K562 (cell line): ENCODE data around the gene SYNGR3. TPM values are rescaled to one million over a fixed set of nuclear protein-coding genes. Genes with fewer than 3 reads are reported as not detected.

ENCODE experiments used
- ATAC-seq: fragments of 200-7000 bp; cut with Tn5 transposase; 3 replicates; pipeline ENCODE4 v1.9.1; 2020; ENCODE audit warnings: moderate library complexity
- BruUV-seq: library from RNA; stranded (reverse); fragments of 400-500 nt; replicated peaks from 2 replicates; lab custom pipeline; 2021; lab: Mats Ljungman, UMichigan
- CTCF ChIA-PET: fragments of 300-600 bp; formaldehyde crosslinking; extraction: SDS; loops from one replicate; lab custom pipeline; 2021; ENCODE audit warnings: low intra/inter-chr PET ratio; lab: Yijun Ruan, JAX
- POLR2A ChIA-PET: fragments of 300-600, 350-650 bp; sonication (Branson Sonifier 250); formaldehyde crosslinking; extraction: SDS; loops from one replicate; lab custom pipeline; 2021; ENCODE audit warnings: antibody characterized with exemption, inconsistent platforms; lab: Yijun Ruan, JAX
- DNase-seq, 4 experiments: peaks; one replicate each; pipeline versions ENCODE4 v3.0.0 to v3.0.0-alpha.2; 2011 to 2018; ENCODE audit warnings: low spot score in 3 of 4, mixed read lengths in 3 of 4; ENCODE audit errors: extremely low read depth in 1 of 4
- FAIRE-seq: peaks from 2 replicates; lab custom pipeline; 2011; peaks lifted over from hg19 to GRCh38; lab: Jason Lieb, UNC
- H2AFZ ChIP-seq: 2 replicates; pipeline ENCODE4 v1.6.0; 2011; ENCODE audit warnings: low read depth, low read length, control low read depth, inconsistent platforms
- H3K27ac ChIP-seq: fragments of 200-600 bp; 3 replicates; pipeline ENCODE4 v1.8.0; 2011; ENCODE audit warnings: low read depth, mild to moderate bottlenecking, control low read depth, inconsistent platforms, low read length, moderate library complexity, mixed read lengths; ENCODE audit errors: extremely low read depth
- H3K27me3 ChIP-seq, 2 experiments: fragments of 300-600 bp in 1 of 2; 2 replicates in 1 of 2; 3 replicates in 1 of 2; pipeline versions ENCODE4 v1.6.0 to v1.8.0; 2011; ENCODE audit warnings: inconsistent platforms in 2 of 2, low read length in 2 of 2, mild to moderate bottlenecking in 1 of 2, mixed read lengths in 1 of 2, moderate library complexity in 1 of 2; ENCODE audit not compliant: control insufficient read depth in 2 of 2, insufficient read depth in 2 of 2
- H3K36me3 ChIP-seq: fragments of 300-600 bp; 3 replicates; pipeline ENCODE4 v1.8.0; 2011; ENCODE audit warnings: mild to moderate bottlenecking, low read length, inconsistent platforms; ENCODE audit not compliant: control insufficient read depth, insufficient read depth
- H3K4me1 ChIP-seq, 2 experiments: fragments of 200-600 bp in 1 of 2; replicated peaks in 1 of 2; 2 replicates in 1 of 2; 3 replicates in 1 of 2; pipeline versions ENCODE4 v1.5.1 to v1.8.0; 2011; ENCODE audit warnings: inconsistent platforms in 2 of 2, low read length in 2 of 2, mild to moderate bottlenecking in 1 of 2, mixed read lengths in 1 of 2, moderate library complexity in 1 of 2; ENCODE audit not compliant: control insufficient read depth in 2 of 2, insufficient read depth in 2 of 2
- H3K4me2 ChIP-seq: 2 replicates; pipeline ENCODE4 v1.6.1; 2011; ENCODE audit warnings: low read length, control low read depth, inconsistent platforms, mixed read lengths; ENCODE audit not compliant: insufficient read depth
- H3K4me3 ChIP-seq: fragments of 200-600 bp; sonication (generic), shearing (Covaris generic); 2 replicates; pipeline ENCODE4 v1.5.1; 2016; ENCODE audit warnings: control low read depth, inconsistent platforms
- H3K79me2 ChIP-seq: fragments of 200-600 bp; 3 replicates; pipeline ENCODE4 v1.8.0; 2011; ENCODE audit warnings: low read length, inconsistent platforms; ENCODE audit not compliant: control insufficient read depth, insufficient read depth
- H3K9ac ChIP-seq, 2 experiments: 2 replicates each; pipeline versions ENCODE4 v1.6.0 to v1.6.1; 2011; ENCODE audit warnings: low read depth in 2 of 2, low read length in 2 of 2, control low read depth in 1 of 2, inconsistent platforms in 1 of 2, mild to moderate bottlenecking in 1 of 2, mixed read lengths in 1 of 2; ENCODE audit not compliant: insufficient read depth in 1 of 2
- H3K9me1 ChIP-seq: one replicate; pipeline ENCODE4 v1.6.0; 2011; ENCODE audit warnings: inconsistent platforms, mild to moderate bottlenecking, low read length, moderate library complexity; ENCODE audit not compliant: control insufficient read depth, insufficient read depth
- H3K9me3 ChIP-seq: replicated peaks from 2 replicates; pipeline ENCODE4 v1.5.1; 2011; ENCODE audit warnings: low read depth, low read length, inconsistent platforms; ENCODE audit not compliant: control insufficient read depth, insufficient read depth
- H4K20me1 ChIP-seq: replicated peaks from 2 replicates; pipeline ENCODE4 v1.6.1; 2011; ENCODE audit warnings: low read length, inconsistent platforms, mixed read lengths; ENCODE audit not compliant: control insufficient read depth, insufficient read depth
- ERF ChIP-seq: fragments of 450-650 bp; formaldehyde crosslinking; IDR thresholded peaks from 2 replicates; pipeline ENCODE4 v1.4.0; 2020; ENCODE audit warnings: mild to moderate bottlenecking, mixed read lengths
- ESRRB ChIP-seq: fragments of 250-450 bp; sonication (Bioruptor Pico); IDR thresholded peaks from 2 replicates; pipeline ENCODE4 v1.5.0; 2020; ENCODE audit warnings: mild to moderate bottlenecking, moderate library complexity, borderline replicate concordance
- EWSR1 ChIP-seq: fragments of 450-650 bp; IDR thresholded peaks from 2 replicates; pipeline ENCODE4 v1.6.1; 2018; ENCODE audit warnings: borderline replicate concordance, mild to moderate bottlenecking, low read depth, moderate library complexity; ENCODE audit not compliant: partially characterized antibody
- FOXJ2 ChIP-seq: fragments of 200-800 bp; sonication (Bioruptor generic); IDR thresholded peaks from 2 replicates; pipeline ENCODE4 v1.6.1; 2016; ENCODE audit warnings: missing genetic modification characterization, missing compliant biosample characterization
- HDAC6 ChIP-seq: IDR thresholded peaks from 2 replicates; pipeline ENCODE4 v1.6.1; 2012; ENCODE audit warnings: low read depth, mild to moderate bottlenecking, control low read depth, inconsistent platforms, low read length, moderate library complexity
- KAT2B ChIP-seq: IDR thresholded peaks from one replicate; pipeline ENCODE4 v1.6.1; 2012; ENCODE audit warnings: low read depth, mild to moderate bottlenecking, control low read depth, inconsistent platforms, low read length, moderate library complexity
- NBN ChIP-seq: fragments of 450-650 bp; IDR thresholded peaks from 2 replicates; pipeline ENCODE4 v1.6.1; 2016; ENCODE audit warnings: low read depth, mild to moderate bottlenecking
- NCOR1 ChIP-seq: fragments of 450-650 bp; IDR thresholded peaks from 2 replicates; pipeline ENCODE4 v1.6.1; 2016; ENCODE audit warnings: mild to moderate bottlenecking, moderate library complexity
- PREB ChIP-seq: sonication (generic); formaldehyde crosslinking; IDR thresholded peaks from 2 replicates; pipeline ENCODE4 v1.8.1; 2023; ENCODE audit warnings: mild to moderate bottlenecking, missing genetic modification reagents
- RHOXF2B ChIP-seq: fragments of 250-450 bp; sonication (Bioruptor Pico); conservative IDR thresholded peaks from 2 replicates; pipeline ENCODE4 v1.5.1; 2021
- SMAD2 ChIP-seq: fragments of 150-350 bp; IDR thresholded peaks from 2 replicates; pipeline ENCODE4 v1.6.1; 2014; ENCODE audit warnings: low read depth, mild to moderate bottlenecking, low read length
- SMAD4 ChIP-seq: fragments of 250-450 bp; sonication (Bioruptor Pico); conservative IDR thresholded peaks from 2 replicates; pipeline ENCODE4 v1.8.0; 2021; ENCODE audit warnings: inconsistent platforms, mild to moderate bottlenecking, moderate library complexity
- ZNF23 ChIP-seq: fragments of 250-450 bp; sonication (Bioruptor Pico); IDR thresholded peaks from 2 replicates; pipeline ENCODE4 v1.4.0; 2020; ENCODE audit warnings: mild to moderate bottlenecking
- ZNF431 ChIP-seq: sonication (generic); formaldehyde crosslinking; IDR thresholded peaks from 2 replicates; pipeline ENCODE4 v1.8.0; 2022; ENCODE audit warnings: mild to moderate bottlenecking, missing genetic modification reagents
- ZNF717 ChIP-seq: fragments of 250-450 bp; sonication (Bioruptor Pico); IDR thresholded peaks from 2 replicates; pipeline ENCODE4 v1.5.0; 2021
- ZSCAN29 ChIP-seq: fragments of 450-650 bp; IDR thresholded peaks from 2 replicates; pipeline ENCODE4 v1.6.1; 2017
- WGBS: fragments of 100-300 bp; shearing (Covaris generic); methylation state at CpG from one replicate; pipeline ENCODE4 v1.1.6; 2016; ENCODE audit warnings: low coverage, mixed read lengths; ENCODE audit not compliant: insufficient coverage; ENCODE audit errors: missing lambda C conversion rate; 5-methylcytosine and 5-hydroxymethylcytosine counted together
- in situ Hi-C: fragments of 300-500 bp; cut with MboI; formaldehyde crosslinking; loops from 4 replicates; pipeline ENCODE4 v1.15.0; 2018; ENCODE audit warnings: inconsistent platforms, mixed read lengths
- intact Hi-C: fragments of 100-400 bp; cut with micrococcal nuclease; formaldehyde crosslinking; loops from 2 replicates; pipeline ENCODE4 v1.14.2; 2022
- polyA plus RNA-seq, 8 experiments: library from polyadenylated mRNA; depleted of rRNA in 4 of 8; stranded (reverse) in 5 of 8; unstranded in 3 of 8; fragments of >200 nt; fragmentation: Nextera tagmentation in 2 of 8; fragmentation: Illumina TruSeq in 1 of 8; extraction: Ambion mirVana in 2 of 8; extraction: Trizol in 1 of 8; gene quantifications; 2 replicates each; pipeline versions ENCODE4 v1.2.1 to v1.2.3, GENCODE V29; 2011 to 2014; ENCODE audit warnings: inconsistent platforms in 1 of 8, missing spikeins in 1 of 8
- total RNA-seq, 7 experiments: library from RNA; depleted of rRNA in 6 of 7; stranded (reverse); fragments of >200 nt in 6 of 7; fragmentation: Illumina TruSeq in 2 of 7; extraction: Trizol in 2 of 7; gene quantifications; 2 replicates each; pipeline versions ENCODE4 v1.2.1 to v1.2.3, GENCODE V29; 2011 to 2021; ENCODE audit warnings: low replicate concordance in 1 of 7
- TF ChIP-seq, protein P1 (sequence below): IDR thresholded peaks from 3 replicates; pipeline ENCODE4 v1.6.1; 2011; ENCODE audit warnings: borderline replicate concordance, mild to moderate bottlenecking, moderate library complexity; ENCODE audit not compliant: insufficient read length; ENCODE audit errors: extremely low read depth
- TF ChIP-seq, protein P2 (sequence below): fragments of 450-650 bp; formaldehyde crosslinking; conservative IDR thresholded peaks from 2 replicates; pipeline ENCODE4 v1.4.0; 2022; ENCODE audit warnings: mild to moderate bottlenecking, missing genetic modification characterization

SYNGR3 gene
- total and polyA plus RNA-seq, 9 of the 15 experiments (the other 6 are each of a cell fraction or from before 2014, with no cell fraction given), result 3.7 to 69.2 (median 36.3) TPM

DNA sequence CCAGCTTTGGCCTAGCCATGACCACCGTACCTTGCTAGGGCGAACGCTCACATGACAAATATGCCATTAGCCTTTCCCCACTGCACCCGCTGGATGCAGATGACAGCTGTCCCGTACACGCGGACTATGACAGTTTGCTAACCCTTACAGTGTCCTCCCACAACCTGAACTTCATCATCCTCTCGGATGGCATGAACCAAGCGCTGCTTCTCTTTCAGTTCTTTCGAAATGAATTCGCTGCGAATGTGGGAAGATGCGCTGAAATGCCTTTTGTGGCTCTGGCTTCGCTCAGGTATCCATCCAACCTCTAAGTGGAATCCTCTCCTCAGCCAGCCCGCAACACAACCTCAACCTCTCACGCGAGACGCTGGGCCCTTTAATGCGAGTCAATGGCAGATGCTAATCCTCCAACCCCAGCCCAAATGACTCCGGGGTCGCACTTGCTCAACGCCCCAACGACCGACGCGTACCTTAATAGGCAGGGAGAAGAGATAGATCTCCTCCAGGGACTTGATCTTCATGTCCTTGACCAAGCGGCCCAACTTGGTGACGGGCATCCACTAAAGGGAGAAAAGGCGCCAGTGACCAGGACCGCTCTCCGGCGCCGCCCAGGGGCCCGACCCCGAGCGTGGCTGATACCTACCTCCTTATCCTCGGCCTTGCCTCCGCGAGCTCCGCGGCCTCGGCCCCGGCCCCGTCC is 25.8 kb upstream of the SYNGR3 start:
- Histone ChIP-seq H3K9me3 (no peaks in the 10 kb centered on the region), H2AFZ (no peak overlapping the region), H3K27ac (peak overlapping the region; percentile 85), H3K36me3 (peaks cover 38% of the 10 kb centered on the region), H3K4me2 (peak overlapping the region; percentile 100), H3K4me3 (peak overlapping the region; percentile 89), H3K9ac (peak overlapping the region; percentile 93 to 94), H3K4me1 (peaks cover 8 to 58% of the 10 kb centered on the region in 2 experiments; a peak in 4 of 5 replicates), H3K27me3 (no peaks in the 10 kb centered on the region), H3K79me2 (peaks cover 75% of the 10 kb centered on the region), H4K20me1 (peaks cover 35% of the 10 kb centered on the region), H3K9me1 (peaks cover 3% of the 10 kb centered on the region)
- WGBS, result 2% methylated on average over 37 of the region's 44 CpGs
- ChIA-PET CTCF (interaction anchor here (0.7 kb wide), 1 partner anchor 35 kb away, joined by 3 read pairs; no protein-coding TSS in a partner anchor), POLR2A (interaction anchor here (0.7 to 3.9 kb wide), 47 partner anchors 7 to 520 kb away, joined by 3 to 103 read pairs (median 5); partner anchors contain the start of genes FAHD1, GFER, HAGH and MEIOB)
- ATAC-seq, result peak; percentile 10
- peak in 2 of 4 experiments; percentile 43 to 59 for DNase-seq
- BruUV-seq, result no TSS peak
- in situ Hi-C loops (no loop called here), intact Hi-C loops (loop anchor here (2.0 kb wide), 1 partner anchor 21 kb away; the partner anchor contains the start of gene MSRB1)
- FAIRE-seq, result peak; percentile 68
- no peak for TF ChIP-seq FOXJ2 (tag)
- no peak for TF ChIP-seq RHOXF2B (CRISPR knock-in tag)
- no peak for TF ChIP-seq SMAD4 (CRISPR knock-in tag)
- TF ChIP-seq ZNF717 (CRISPR knock-in tag), result no peak
- TF ChIP-seq, protein P1, sequence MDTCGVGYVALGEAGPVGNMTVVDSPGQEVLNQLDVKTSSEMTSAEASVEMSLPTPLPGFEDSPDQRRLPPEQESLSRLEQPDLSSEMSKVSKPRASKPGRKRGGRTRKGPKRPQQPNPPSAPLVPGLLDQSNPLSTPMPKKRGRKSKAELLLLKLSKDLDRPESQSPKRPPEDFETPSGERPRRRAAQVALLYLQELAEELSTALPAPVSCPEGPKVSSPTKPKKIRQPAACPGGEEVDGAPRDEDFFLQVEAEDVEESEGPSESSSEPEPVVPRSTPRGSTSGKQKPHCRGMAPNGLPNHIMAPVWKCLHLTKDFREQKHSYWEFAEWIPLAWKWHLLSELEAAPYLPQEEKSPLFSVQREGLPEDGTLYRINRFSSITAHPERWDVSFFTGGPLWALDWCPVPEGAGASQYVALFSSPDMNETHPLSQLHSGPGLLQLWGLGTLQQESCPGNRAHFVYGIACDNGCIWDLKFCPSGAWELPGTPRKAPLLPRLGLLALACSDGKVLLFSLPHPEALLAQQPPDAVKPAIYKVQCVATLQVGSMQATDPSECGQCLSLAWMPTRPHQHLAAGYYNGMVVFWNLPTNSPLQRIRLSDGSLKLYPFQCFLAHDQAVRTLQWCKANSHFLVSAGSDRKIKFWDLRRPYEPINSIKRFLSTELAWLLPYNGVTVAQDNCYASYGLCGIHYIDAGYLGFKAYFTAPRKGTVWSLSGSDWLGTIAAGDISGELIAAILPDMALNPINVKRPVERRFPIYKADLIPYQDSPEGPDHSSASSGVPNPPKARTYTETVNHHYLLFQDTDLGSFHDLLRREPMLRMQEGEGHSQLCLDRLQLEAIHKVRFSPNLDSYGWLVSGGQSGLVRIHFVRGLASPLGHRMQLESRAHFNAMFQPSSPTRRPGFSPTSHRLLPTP, result no peak
- no peak for TF ChIP-seq ERF
- TF ChIP-seq SMAD2, result no peak
- TF ChIP-seq NCOR1, result no peak
- no peak for TF ChIP-seq ZNF431 (CRISPR knock-in tag)
- no peak for TF ChIP-seq ZNF23
- TF ChIP-seq, protein P2, sequence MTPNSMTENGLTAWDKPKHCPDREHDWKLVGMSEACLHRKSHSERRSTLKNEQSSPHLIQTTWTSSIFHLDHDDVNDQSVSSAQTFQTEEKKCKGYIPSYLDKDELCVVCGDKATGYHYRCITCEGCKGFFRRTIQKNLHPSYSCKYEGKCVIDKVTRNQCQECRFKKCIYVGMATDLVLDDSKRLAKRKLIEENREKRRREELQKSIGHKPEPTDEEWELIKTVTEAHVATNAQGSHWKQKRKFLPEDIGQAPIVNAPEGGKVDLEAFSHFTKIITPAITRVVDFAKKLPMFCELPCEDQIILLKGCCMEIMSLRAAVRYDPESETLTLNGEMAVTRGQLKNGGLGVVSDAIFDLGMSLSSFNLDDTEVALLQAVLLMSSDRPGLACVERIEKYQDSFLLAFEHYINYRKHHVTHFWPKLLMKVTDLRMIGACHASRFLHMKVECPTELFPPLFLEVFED (CRISPR knock-in tag), result no peak
- 0 out of 2 replicates have a peak, but pooled peaks have one; percentile 1 for TF ChIP-seq ZSCAN29
- TF ChIP-seq PREB (CRISPR knock-in tag), result no peak
- no peak for TF ChIP-seq KAT2B
- TF ChIP-seq HDAC6, result no peak
- no peak for TF ChIP-seq EWSR1
- TF ChIP-seq NBN, result no peak
- TF ChIP-seq ESRRB (CRISPR knock-in tag), result no peak
